HepG2 (cell line): Measurements from ENCODE around the gene GLRA3. TPM values are rescaled to one million over a fixed set of nuclear protein-coding genes. Genes with fewer than 3 reads are reported as not detected.

Experiments used
- ATAC-seq: fragments of 200-7000 bp; cut with Tn5 transposase; 3 replicates; pipeline ENCODE4 v1.9.1; 2020; ENCODE audit warnings: mild to moderate bottlenecking, moderate library complexity
- BruUV-seq: library from RNA; stranded (reverse); fragments of 400-500 nt; replicated peaks from 2 replicates; lab custom pipeline; 2021; lab: Mats Ljungman, UMichigan
- CTCF ChIA-PET: fragments of 300-600 bp; formaldehyde crosslinking; extraction: SDS; loops from one replicate; lab custom pipeline; 2021; ENCODE audit warnings: low total read pairs, inconsistent platforms, low intra/inter-chr PET ratio; lab: Yijun Ruan, JAX
- POLR2A ChIA-PET: fragments of 350-600 bp; sonication (Branson Sonifier 250); formaldehyde crosslinking; loops from one replicate; lab custom pipeline; 2020; ENCODE audit warnings: antibody characterized with exemption, inconsistent platforms; lab: Yijun Ruan, JAX
- DNase-seq: peaks from one replicate; pipeline ENCODE4 v3.0.0-alpha.2; 2015; ENCODE audit warnings: low spot score
- FAIRE-seq: peaks from 3 replicates; lab custom pipeline; 2011; peaks lifted over from hg19 to GRCh38; lab: Jason Lieb, UNC
- H2AFZ ChIP-seq: one replicate; pipeline ENCODE4 v1.6.1; 2011; ENCODE audit warnings: low read length, inconsistent platforms
- H3K27ac ChIP-seq: fragments of 300-600 bp; 3 replicates; pipeline ENCODE4 v1.8.0; 2011; ENCODE audit warnings: mixed run types, mild to moderate bottlenecking, mixed read lengths, low read length, inconsistent platforms; ENCODE audit not compliant: insufficient read depth; ENCODE audit errors: extremely low read length
- H3K27me3 ChIP-seq, 2 experiments: fragments of 200-600 bp in 1 of 2; 2 replicates in 1 of 2; 3 replicates in 1 of 2; pipeline versions ENCODE4 v1.6.0 to v1.8.0; 2011; ENCODE audit warnings: low read length in 2 of 2, mild to moderate bottlenecking in 2 of 2, moderate library complexity in 2 of 2, inconsistent platforms in 1 of 2; ENCODE audit not compliant: insufficient read depth in 2 of 2, control insufficient read depth in 1 of 2
- H3K36me3 ChIP-seq, 2 experiments: fragments of 200-600 bp in 1 of 2; replicated peaks in 1 of 2; 2 replicates in 1 of 2; 3 replicates in 1 of 2; pipeline versions ENCODE4 v1.5.1 to v1.8.0; 2011; ENCODE audit warnings: low read length in 2 of 2, inconsistent platforms in 1 of 2; ENCODE audit not compliant: insufficient read depth in 2 of 2, control insufficient read depth in 1 of 2
- H3K4me1 ChIP-seq: 2 replicates; pipeline ENCODE4 v1.5.1; 2012; ENCODE audit warnings: low read length, inconsistent platforms; ENCODE audit not compliant: insufficient read depth
- H3K4me2 ChIP-seq: 2 replicates; pipeline ENCODE4 v1.6.0; 2011; ENCODE audit warnings: low read depth, low read length, inconsistent platforms
- H3K4me3 ChIP-seq, 3 experiments: fragments of 200-600 bp in 1 of 3; sonication (generic), shearing (Covaris generic) in 1 of 3; replicated peaks in 1 of 3; 2 replicates each; pipeline ENCODE4 v1.5.1; 2011 to 2016; ENCODE audit warnings: low read length in 3 of 3, inconsistent platforms in 2 of 3, low read depth in 2 of 3, mild to moderate bottlenecking in 2 of 3, control low read depth in 1 of 3, mixed read lengths in 1 of 3; ENCODE audit not compliant: insufficient read depth in 1 of 3
- H3K79me2 ChIP-seq: one replicate; pipeline ENCODE4 v1.6.1; 2011; ENCODE audit warnings: low read length, inconsistent platforms; ENCODE audit not compliant: insufficient read depth
- H3K9ac ChIP-seq: 2 replicates; pipeline ENCODE4 v1.6.0; 2011; ENCODE audit warnings: mild to moderate bottlenecking, low read depth, low read length, inconsistent platforms; ENCODE audit not compliant: insufficient read depth
- H3K9me3 ChIP-seq: 2 replicates; pipeline ENCODE4 v1.5.1; 2012; ENCODE audit warnings: mild to moderate bottlenecking, low read length
- H4K20me1 ChIP-seq: 2 replicates; pipeline ENCODE4 v1.6.0; 2011; ENCODE audit warnings: inconsistent platforms, mild to moderate bottlenecking, low read length, moderate library complexity; ENCODE audit not compliant: insufficient read depth
- BCL3 ChIP-seq: sonication (generic); formaldehyde crosslinking; IDR thresholded peaks from 2 replicates; pipeline ENCODE4 v1.5.1; 2020; ENCODE audit warnings: mild to moderate bottlenecking, missing genetic modification reagents, moderate library complexity
- GFI1 ChIP-seq: sonication (generic); formaldehyde crosslinking; IDR thresholded peaks from 2 replicates; pipeline ENCODE4 v1.5.0; 2020; ENCODE audit warnings: missing genetic modification reagents, mild to moderate bottlenecking, borderline replicate concordance
- ISL2 ChIP-seq: sonication (generic); formaldehyde crosslinking; IDR thresholded peaks from 2 replicates; pipeline ENCODE4 v1.5.0; 2020; ENCODE audit warnings: missing genetic modification reagents
- NFYB ChIP-seq: sonication (generic); formaldehyde crosslinking; IDR thresholded peaks from 2 replicates; pipeline ENCODE4 v1.4.0; 2020; ENCODE audit warnings: missing genetic modification reagents
- PPARG ChIP-seq: conservative IDR thresholded peaks from 2 replicates; pipeline ENCODE4 v1.6.1; 2016; ENCODE audit warnings: missing biosample characterization, missing genetic modification reagents
- SETDB1 ChIP-seq: sonication (generic); formaldehyde crosslinking; IDR thresholded peaks from 2 replicates; pipeline ENCODE4 v1.5.1; 2020; ENCODE audit warnings: missing genetic modification reagents, mild to moderate bottlenecking, borderline replicate concordance
- SMYD3 ChIP-seq: sonication (generic); formaldehyde crosslinking; IDR thresholded peaks from 2 replicates; pipeline ENCODE4 v1.8.1; 2023; ENCODE audit warnings: mild to moderate bottlenecking, missing genetic modification reagents
- THAP11 ChIP-seq: IDR thresholded peaks from 2 replicates; pipeline ENCODE4 v1.6.1; 2016; ENCODE audit warnings: missing biosample characterization, missing genetic modification reagents
- ZKSCAN8 ChIP-seq: IDR thresholded peaks from 2 replicates; pipeline ENCODE4 v1.6.1; 2016; ENCODE audit warnings: borderline replicate concordance, missing genetic modification reagents, missing compliant biosample characterization
- ZNF343 ChIP-seq: sonication (generic); formaldehyde crosslinking; IDR thresholded peaks from 2 replicates; pipeline ENCODE4 v1.4.0; 2020; ENCODE audit warnings: mild to moderate bottlenecking, missing genetic modification reagents
- ZNF761 ChIP-seq: sonication (generic); formaldehyde crosslinking; conservative IDR thresholded peaks from 2 replicates; pipeline ENCODE4 v1.4.0; 2020; ENCODE audit warnings: mild to moderate bottlenecking, missing genetic modification reagents
- in situ Hi-C: cut with HindIII; loops from 2 replicates; pipeline ENCODE4 v1.10.0; 2017; ENCODE audit warnings: low pct_unique_long_range_greater_than_20kb; ENCODE audit not compliant: extremely low pct_ligation_motif_present
- intact Hi-C: fragments of 100-400 bp; cut with micrococcal nuclease; formaldehyde crosslinking; loops from one replicate; pipeline ENCODE4 v1.10.0; 2022; ENCODE audit not compliant: unreplicated experiment
- polyA plus RNA-seq, 8 experiments: library from polyadenylated mRNA; depleted of rRNA in 3 of 8; stranded (reverse) in 7 of 8; unstranded in 1 of 8; fragments of >200 nt; fragmentation: Illumina TruSeq in 4 of 8; extraction: Trizol in 4 of 8; gene quantifications; 2 replicates each; pipeline versions ENCODE4 v1.2.1 to v1.2.3, GENCODE V29; 2011 to 2016; ENCODE audit warnings: low read depth in 4 of 8, missing spikeins in 1 of 8, mixed read lengths in 1 of 8; ENCODE audit not compliant: insufficient read depth in 1 of 8
- total RNA-seq, 5 experiments: library from RNA; depleted of rRNA; stranded (reverse); fragments of >200 nt; fragmentation: Illumina TruSeq; extraction: Trizol; gene quantifications; 2 replicates each; pipeline ENCODE4 v1.2.3, GENCODE V29; 2016; ENCODE audit warnings: low read depth in 1 of 5

The GLRA3 gene
- total and polyA plus RNA-seq, 2 of the 13 experiments (the other 11 are each of a cell fraction or from before 2014, with no cell fraction given) = not detected

DNA sequence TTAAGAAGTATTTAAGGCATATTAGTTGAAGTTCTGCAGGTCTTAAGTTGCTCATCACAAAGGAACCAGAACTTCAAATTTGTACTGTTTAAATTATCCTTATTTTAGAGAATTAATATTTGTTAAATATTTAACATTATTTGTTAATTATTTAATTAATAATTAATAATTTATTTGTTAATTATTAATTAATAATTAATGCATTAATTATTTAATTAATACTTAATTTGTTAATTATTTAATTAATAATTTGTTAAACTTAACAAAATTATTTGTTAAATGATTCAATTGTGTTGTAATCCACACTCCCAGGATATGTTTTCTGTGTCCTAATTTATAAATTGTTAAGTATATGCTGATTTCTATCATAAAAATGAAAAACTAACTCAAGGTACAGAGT, 129.4 kb downstream of the GLRA3 start:
- FAIRE-seq (no peak), ATAC-seq (no peak)
- H4K20me1 ChIP-seq = no peaks in the 10 kb centered on the region
- H3K9ac ChIP-seq = no peak overlapping the region
- H3K79me2 ChIP-seq = no peaks in the 10 kb centered on the region
- H3K4me2 ChIP-seq = no peak overlapping the region
- no peaks in the 10 kb centered on the region for H3K4me1 ChIP-seq
- no peaks in the 10 kb centered on the region for H3K36me3 ChIP-seq
- CTCF ChIA-PET = no interaction called here
- no peak overlapping the region for H2AFZ ChIP-seq
- no peaks in the 10 kb centered on the region for H3K27me3 ChIP-seq
- no peak for TF ChIP-seq ZNF761 (CRISPR knock-in tag)
- no peak for TF ChIP-seq ZKSCAN8 (CRISPR knock-in tag)
- TF ChIP-seq BCL3 (CRISPR knock-in tag) = no peak
- TF ChIP-seq ISL2 = no peak
- TF ChIP-seq PPARG = no peak
- no peak for TF ChIP-seq THAP11
- TF ChIP-seq NFYB (CRISPR knock-in tag) = no peak
- no peak for TF ChIP-seq SETDB1 (CRISPR knock-in tag)
- TF ChIP-seq ZNF343 = no peak
- TF ChIP-seq GFI1 (CRISPR knock-in tag) = no peak
- no peak for TF ChIP-seq SMYD3
- TF ChIP-seq, all 625 proteins: peak for 0
- intact Hi-C loops (no loop called here), in situ Hi-C loops (no loop called here)
- Histone ChIP-seq H3K9me3 (no peaks in the 10 kb centered on the region), H3K4me3 (no peak overlapping the region), H3K27ac (no peak overlapping the region)
- no peak for DNase-seq
- POLR2A ChIA-PET = no interaction called here
- no TSS peak for BruUV-seq
